Astrocyte (in vitro differentiated cells and primary cell): ENCODE measurements around the gene CTSW.

Source experiments
- EZH2 ChIP-seq: IDR thresholded peaks from 2 replicates; pipeline ENCODE4 v1.6.1; 2012; ENCODE audit warnings: mild to moderate bottlenecking, low read length, inconsistent platforms; ENCODE audit not compliant: insufficient read depth
- TF ChIP-seq, protein P1 (sequence below): IDR thresholded peaks from 2 replicates; pipeline ENCODE4 v1.5.1; 2011; ENCODE audit warnings: low read depth, mild to moderate bottlenecking, inconsistent platforms, low read length, moderate library complexity; ENCODE audit not compliant: insufficient read depth

DNA sequence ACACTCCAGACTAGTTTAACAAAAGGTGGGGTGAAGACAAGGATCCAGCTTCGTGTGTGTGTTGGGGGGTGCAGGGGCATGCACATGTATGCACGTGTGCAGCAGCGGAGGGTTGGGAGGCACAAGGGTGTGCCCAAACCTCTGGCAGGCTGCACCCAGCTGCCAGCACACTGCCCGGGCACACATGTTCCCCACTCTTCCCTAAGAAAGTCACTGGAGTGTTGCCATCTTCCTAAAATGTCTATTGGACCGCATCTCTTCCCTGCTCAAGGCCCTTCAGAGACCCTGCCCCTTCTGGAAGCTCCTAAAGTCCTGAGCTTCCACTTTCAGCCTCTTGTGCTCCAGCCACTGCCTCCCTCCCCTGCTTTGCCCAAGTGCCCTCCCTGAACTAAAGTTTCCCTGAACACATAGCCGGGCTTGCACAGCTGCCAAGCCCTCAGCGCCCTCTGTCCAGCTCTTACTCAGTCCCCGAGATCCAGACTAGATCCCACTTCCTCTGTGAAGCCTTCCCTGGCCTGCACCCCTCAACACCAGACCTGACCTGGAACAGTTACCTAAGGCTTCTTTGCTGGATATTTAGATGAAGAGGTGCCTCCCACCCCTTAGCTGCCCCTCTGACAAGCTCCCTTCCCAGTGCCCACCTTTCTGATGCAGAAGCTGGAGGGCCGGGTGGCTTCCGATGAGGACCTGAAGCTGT lies 27.7 kb upstream of the CTSW start:
- TF ChIP-seq, protein P1, sequence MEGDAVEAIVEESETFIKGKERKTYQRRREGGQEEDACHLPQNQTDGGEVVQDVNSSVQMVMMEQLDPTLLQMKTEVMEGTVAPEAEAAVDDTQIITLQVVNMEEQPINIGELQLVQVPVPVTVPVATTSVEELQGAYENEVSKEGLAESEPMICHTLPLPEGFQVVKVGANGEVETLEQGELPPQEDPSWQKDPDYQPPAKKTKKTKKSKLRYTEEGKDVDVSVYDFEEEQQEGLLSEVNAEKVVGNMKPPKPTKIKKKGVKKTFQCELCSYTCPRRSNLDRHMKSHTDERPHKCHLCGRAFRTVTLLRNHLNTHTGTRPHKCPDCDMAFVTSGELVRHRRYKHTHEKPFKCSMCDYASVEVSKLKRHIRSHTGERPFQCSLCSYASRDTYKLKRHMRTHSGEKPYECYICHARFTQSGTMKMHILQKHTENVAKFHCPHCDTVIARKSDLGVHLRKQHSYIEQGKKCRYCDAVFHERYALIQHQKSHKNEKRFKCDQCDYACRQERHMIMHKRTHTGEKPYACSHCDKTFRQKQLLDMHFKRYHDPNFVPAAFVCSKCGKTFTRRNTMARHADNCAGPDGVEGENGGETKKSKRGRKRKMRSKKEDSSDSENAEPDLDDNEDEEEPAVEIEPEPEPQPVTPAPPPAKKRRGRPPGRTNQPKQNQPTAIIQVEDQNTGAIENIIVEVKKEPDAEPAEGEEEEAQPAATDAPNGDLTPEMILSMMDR: no peak
- no peak for TF ChIP-seq EZH2
